Activated CD8-positive, alpha-beta memory T cell treated with anti-CD3 and anti-CD28 coated beads, Interleukin-2, amount 50 U/mL, for 1 hour (primary cell): ENCODE results near the gene GDI2.
"Not testable (repeated sequence)": the region's sequence is repeated elsewhere in the genome, so short reads cannot be mapped to it uniquely, and the experiment has no call there.

Experiments used
- DNase-seq: peaks from one replicate; pipeline ENCODE4 v3.0.0-alpha.2; 2020; ENCODE audit errors: extremely low read depth

The GDI2 gene

DNA sequence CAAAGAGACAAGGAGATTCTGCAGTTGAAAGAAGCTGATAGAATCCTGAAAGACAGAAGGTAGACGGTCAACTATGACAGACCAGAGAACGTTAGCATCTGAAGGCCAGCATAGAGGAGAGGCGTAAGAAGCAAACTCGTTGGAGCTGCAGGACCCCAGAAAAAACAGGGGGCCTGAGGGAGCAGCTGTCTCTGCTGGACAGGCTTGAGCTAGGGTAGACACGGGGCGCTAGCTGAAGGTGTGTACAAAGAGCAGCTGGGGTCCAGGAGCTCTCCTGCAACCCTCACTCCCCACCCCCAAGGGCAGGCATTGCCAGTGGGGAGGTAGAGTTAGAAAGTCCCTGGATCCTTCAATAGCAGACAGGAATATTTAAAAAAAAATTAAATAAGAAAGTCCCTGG, 14.6 kb upstream of the GDI2 start:
- no peak for DNase-seq

DNA sequence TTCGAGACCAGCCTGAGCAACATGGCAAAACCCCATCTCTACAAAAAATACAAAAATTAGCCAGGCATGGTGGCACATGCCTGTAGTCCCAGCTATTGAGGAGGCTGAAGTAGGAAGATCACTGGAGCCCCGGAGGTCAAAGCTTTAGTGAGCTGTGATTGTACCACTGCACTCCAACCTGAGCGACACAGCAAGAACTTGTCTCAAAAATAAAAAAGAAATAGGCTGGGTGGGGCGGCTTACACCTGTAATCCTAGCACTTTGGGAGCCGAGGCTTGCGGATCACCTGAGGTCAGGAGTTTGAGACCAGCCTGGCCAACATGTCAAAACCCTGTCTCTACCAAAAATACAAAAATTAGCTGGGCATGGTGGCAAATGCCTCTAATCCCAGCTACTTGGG, 13.3 kb upstream of the GDI2 start:
- DNase-seq: not testable (repeated sequence)

DNA sequence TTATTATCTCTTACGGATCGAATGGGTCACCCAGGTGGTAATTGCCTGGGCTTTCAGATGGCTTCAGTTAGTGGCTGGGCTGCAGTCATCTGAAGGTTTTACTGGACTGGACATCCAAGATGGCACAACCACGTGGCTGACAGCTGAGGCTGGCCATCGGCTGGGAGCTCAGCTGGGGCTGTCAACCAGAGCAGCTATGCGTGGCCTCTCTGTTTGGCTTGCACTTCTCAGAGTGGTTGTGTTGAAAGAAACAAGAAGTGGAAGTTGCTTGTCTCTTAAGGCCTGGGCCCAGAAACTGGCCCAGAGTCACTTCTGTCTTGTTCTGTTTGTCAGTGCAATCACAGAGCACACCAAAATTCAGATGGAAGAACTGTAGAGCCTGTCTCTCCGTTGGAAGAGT, 5.7 kb upstream of the GDI2 start:
- no peak for DNase-seq

DNA sequence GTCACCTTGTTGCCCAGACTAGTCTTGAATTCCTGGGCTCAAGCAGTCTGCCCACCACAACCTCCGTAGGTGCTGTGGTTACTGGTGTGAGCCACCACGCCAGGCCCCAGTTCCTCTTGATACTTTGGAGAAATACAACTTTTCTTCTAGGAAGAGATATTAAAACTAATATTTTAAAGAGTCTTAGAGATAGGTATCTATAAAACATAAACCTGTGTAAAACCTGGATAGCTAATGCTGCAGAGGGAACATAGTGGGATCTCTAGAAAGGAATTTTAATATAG, 4.8 kb upstream of the GDI2 start:
- DNase-seq: no peak

DNA sequence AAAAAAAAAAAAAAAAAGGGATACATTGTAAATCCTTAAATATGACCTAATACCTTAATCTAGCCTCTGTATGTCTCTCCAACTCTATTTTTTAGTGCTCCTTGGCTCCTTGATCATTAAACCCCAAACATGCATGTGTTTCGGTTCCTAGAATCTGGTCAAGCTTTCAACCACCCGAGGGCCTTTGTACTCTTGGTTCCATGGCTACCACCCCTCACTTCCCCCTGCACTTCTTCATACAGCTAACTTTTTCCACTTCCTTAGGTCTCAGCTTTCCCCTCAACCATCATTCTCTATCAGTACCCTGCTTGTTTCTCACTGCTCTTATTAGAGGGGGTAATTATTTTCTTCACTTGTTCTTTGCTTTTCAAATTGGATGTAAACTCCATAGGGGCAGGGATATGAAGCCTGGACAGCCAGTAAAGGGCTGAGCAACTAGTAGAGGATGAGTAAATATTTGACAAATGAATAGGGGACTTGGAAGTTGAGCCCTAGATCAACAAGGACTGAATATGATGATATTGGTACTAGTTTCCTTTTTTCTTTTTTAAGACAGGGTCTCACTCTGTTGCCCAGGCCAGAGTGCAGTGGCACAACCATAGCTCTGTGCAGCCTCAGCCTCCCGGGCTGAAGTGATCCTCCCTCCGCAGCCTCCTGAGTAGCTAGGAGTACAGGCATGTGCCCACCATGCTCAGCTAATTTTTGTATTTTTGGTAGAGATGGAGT, 4.3 kb upstream of the GDI2 start:
- no peak for DNase-seq

DNA sequence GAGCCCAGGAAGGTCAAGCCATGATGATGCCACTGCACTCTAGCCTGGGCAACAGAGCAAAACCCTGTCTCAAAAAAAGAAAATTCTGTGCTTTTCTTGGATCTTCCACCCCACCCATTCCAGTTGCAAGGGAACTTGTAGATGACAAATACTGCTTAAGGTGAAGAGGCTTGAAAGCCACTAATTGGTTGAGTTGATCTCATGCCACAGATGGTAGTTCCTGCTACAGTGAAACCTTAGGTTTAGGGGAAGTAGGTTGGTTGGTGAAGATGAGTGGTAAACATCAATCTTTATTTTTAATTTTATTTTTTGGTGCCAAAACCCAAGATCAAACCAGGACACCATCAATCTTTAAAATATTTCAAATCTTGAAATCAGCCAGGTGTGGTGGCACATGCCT, 2.9 kb upstream of the GDI2 start:
- DNase-seq: no peak

DNA sequence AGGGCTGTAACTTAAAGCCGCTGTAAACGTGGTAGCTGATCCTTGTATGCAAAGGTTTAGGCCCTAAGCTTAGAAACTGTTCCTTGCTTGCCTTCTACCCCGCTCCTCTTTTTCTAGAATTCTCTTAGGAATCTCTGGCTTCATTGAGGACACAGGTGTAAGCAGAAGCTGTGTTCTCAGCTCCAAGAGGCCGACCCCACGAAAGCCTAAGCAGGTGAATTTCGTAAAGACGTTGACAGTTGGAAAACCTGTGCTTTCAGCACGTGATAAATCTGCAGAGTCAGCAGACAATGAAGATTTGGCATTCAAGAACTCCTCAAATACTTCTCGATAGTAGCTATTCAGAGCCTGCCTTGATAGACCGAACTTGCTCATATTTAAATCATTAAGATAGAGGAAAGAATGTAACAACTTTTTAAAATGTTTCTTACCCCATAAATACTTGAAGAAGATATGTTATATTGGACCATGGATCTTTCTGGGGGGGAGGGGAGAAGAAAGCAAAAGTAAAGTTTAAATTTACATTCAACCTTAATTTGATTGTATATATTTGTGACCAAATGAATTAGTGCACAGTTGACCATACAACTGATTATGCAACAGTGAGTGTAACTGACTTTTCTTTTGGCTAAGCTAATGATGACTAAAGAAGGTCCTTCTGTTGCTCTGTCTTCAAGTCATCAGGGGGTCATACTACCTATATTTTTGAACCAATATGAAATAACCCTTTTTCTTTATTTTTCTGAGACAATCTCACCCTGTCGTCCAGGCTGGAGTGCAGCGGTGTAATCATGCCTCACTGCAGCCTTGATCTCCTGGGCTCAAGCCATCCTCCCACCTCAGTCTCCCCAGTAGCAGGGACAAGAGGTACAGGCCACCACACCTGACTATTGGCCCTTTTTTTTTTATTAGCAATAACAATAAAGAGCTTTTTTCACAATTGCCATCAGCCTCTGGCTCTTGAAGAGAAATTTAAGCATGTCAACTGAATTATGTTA, 1.2 kb upstream of the GDI2 start:
- no peak for DNase-seq

DNA sequence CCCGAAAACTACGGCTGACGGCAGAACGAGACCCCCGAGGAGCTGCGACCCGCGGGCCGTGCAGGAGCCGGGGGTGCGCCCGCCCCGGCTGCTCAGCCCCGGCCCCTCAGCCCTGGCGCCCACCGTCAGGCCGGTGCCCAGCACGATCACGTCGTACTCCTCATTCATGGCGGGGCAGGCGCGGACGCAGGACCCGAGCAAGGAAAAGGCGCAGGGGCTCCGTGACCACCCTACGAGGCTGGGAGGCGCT, 218 bp downstream of the GDI2 start:
- DNase-seq: no peak

DNA sequence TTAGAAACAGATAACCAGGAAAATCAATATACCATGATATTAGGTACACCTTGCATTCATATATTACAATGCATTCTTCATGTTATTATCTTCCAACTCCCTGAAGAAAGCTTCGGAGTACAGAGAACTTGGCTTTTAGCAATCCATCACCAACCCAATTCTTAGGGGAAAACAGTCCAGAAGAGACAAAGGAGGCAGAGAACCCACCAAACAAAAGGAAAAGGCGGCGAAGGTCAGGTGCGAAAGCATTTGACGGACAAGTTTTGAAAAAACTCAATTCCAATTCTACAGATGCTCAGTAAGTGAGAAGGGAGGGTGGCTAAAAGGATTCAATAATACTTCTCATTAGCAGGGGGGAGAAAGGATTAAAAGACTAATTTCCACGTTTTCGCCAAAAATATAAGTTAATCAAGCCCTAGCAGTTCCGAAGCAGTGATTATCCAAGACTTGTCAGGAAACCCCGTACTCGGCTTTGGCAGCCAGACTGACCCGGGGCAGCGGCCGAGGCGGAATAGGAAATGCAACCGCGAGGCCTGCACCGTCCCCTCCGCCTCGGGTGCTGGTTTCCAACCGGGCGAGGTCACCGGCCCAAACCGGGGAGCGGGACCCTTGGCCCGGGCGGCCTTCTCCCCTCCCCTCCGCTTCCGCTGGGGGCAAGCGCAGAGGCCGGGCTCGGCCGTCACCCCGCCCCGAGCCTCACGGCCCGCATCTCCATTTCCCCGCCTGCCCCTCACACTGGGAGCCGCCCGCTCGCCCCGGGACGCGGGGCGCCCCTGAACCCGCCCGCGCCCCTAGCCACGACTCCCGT, 747 bp downstream of the GDI2 start:
- no peak for DNase-seq

DNA sequence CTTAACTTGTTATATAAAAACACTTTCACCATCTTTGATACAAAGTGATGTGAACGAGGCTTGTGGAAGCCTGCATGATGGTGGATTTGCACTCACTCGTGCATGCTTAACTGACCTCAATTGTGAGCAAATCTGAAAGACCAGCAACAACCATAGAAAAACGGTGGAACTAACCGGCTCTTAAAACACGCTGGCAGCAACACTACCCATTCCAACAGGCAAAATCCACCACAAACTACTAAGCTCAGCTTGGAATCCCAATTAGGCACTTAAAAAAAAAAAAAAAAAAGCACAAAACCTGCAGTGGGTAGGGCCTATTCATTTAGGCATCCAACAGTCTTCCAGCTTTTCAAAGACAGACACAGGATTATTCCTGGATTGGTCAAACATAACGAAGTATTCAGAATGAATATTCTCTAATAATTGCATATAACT, 1.8 kb downstream of the GDI2 start:
- DNase-seq: no peak

DNA sequence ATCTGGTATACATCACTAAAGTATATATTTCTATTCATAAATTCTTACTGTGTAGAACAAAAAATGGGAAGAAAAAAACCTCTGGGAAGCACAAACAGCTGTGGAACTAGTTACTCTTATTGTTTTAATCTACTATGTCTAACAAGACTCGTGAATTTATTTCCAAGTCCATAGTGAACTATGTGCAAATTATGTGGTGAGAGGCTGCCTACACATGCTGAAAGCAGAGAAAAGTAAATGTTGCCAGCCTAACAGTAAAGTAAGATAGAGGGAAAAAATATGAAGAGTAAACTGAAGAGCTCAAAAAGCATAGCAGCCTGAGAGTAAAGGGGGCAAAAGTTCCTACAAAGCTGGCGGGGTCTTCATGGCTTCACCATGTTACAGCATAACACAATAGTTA, 3.0 kb downstream of the GDI2 start:
- DNase-seq: no peak

DNA sequence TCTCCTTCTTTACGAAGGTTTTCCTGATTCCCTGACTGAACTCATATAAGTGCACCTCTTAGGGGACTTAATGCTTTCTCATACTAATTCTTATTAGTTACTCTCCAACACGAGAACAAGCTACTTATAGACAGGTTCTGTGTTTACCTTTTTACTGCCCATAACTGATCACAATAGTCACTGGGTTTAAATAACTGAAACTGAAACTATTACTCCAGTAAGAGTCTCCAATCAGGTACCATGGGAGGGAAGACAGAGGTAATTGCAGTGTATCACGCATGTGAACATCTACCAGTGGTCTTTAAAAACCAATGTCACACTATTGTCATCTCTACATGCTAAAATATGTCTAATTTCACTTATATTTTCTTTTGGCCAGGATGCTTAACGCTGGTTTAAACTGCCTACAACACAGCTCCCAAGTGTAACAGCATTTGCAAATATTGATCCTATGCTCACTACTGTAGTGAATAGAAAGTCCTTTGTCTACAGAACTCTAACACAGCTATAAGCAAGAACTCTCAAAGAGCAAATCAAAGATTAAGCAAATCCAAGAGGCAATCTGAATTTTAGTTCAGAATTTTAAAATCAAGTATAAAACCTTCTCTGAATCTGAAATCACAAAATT, 3.6 kb downstream of the GDI2 start:
- no peak for DNase-seq

DNA sequence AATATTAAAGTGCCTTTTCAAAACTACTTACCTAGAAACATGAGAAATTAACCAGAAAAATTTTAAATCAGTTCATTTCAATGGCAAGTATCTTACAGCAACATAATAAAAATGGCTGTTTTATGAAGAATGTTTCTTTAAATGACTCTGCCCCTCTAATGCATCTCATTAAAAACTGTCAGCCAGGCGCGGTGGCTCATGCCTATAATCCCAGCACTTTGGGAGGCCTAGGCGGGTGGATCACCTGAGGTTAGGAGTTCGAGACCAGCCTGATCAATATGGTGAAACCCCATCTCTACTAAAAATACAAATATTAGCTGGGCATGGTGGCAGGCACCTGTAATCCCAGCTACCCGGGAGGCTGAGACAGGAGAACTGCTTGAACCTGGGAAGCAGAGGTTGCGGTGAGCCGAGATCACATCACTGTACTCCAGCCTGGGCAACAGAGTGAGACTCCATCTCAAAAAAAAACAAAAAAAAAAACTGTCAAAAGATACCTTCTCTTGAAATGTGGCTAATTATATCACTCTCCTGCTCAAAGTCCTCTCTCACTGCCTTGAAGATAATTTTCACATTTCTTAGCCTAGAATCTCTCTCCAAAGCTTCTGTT, 4.3 kb downstream of the GDI2 start:
- DNase-seq: not testable (repeated sequence)

DNA sequence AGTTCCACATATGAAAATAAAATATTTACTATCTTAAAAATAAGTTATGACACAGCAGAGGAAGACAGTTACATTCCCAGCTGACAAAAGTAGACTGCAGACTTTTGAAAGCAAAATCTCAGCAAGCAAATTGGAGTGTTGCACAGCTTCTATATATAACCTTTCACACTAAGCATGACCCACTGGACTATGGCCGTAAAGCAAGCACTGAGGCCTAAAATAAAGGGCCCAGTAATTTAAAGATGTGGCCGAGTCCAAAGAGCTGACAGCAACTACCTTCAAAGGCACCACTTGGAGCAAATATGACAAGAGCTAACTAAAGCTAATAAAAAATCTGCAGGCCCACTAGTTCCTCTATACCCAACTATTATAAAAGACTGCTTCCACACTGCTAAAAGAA, 6.5 kb downstream of the GDI2 start:
- no peak for DNase-seq

DNA sequence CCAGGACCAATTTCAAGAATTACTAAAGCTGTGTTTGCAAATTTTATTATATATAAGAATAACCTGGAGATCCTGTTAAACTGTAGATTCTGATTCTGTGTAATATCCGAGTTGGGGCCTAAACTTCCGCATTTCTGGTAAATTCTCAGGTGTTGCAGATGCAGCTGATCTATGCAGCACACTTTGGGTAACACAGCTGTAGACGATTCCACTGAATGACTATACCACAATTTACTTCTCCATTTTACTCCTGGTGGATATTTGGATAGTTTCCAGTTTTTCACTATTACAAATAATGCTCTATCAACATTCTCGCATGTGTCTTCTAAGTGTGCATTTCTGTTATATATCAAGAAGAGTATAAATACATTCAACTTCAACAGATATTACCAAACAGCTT, 7.5 kb downstream of the GDI2 start:
- no peak for DNase-seq

DNA sequence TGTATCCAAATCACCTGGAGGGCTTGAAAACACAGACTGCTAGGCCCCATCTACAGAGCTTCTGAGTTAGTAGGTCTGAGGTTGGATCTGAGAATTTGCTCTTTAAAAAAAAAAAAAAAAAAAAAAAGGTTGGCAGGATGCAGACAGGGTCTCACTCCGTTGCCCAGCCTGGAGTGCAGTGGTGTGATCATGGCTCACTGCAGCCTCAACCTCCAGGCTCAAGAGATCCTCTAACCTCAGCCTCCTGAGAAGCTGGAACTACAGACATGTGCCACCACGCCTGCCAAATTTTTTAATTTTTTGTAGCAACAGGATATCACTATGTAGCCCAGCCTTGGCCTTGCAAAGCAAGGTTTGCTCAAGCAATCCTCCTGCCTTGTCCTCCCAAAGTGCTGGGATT, 8.0 kb downstream of the GDI2 start:
- no peak for DNase-seq

DNA sequence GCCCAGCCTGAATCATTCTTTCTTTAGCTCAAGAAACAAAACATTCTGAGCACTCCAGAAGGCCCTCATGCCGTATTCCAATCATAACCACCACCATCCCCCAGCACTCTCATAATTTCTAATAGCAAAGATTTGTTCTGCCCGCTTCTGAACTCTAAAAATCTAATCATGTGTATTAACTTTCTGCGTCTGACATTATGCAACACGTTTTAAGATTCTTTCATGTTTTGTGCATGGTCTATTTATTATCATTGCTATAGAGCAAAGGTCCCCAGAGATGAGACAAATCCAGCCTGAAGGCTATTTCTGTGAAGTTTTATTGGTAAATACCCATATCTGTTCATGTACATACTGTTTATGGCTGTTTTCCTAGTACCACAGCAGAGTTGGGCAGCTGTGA, 8.8 kb downstream of the GDI2 start:
- no peak for DNase-seq

DNA sequence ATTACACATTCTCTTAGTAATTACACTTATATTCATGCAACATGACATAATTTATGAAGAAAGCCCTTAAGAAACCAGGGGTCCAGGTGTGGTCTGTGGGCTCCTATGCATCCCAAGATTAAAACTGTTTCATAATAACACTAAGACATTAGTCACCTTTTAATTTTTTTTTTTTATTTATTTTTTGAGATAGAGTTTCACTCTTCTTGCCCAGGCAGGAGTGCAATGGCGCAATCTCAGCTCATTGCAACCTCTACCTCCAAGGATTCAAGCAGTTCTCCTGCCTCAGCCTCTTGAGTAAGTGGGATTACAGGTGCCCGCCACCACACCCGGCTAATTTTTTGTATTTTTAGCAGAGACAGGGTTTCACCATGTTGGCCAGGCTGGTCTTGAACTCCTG, 12.5 kb downstream of the GDI2 start:
- no peak for DNase-seq

DNA sequence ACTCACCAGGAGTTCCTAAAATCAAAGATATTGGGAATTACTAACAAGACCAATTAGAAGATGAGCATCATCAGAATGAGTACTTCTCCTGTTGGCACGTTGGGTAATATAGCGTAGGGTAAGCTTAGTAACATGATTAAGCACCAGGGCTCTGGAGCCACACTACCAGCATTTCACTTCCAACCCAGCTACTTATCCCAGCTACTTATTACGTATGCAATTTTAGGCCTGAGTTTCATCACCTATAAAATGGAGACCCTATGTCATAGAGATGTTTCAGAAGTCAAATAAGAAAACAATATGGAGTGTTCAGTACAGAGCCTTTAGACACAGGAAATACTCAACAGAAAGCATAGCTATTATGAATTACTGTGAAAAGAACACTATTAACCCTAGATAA, 19.0 kb downstream of the GDI2 start:
- DNase-seq: no peak

DNA sequence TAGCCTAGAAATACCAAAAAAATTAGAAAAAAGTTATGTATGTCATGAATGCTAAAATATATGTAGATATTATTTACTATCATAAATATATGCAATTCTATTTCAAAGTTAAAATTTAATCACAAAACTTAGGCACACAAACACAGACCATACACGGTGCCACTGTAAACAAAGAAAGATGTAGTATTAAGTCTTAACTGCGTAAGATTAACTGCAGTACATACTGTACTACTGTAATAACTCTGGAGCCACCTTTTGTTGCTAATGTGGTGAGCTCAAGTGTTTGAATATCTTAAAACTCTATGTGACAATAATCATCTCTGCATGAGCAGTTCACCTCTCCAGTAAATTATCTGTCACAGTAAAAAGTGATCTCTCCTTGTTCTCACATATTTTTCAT, 23.6 kb downstream of the GDI2 start:
- DNase-seq: no peak

DNA sequence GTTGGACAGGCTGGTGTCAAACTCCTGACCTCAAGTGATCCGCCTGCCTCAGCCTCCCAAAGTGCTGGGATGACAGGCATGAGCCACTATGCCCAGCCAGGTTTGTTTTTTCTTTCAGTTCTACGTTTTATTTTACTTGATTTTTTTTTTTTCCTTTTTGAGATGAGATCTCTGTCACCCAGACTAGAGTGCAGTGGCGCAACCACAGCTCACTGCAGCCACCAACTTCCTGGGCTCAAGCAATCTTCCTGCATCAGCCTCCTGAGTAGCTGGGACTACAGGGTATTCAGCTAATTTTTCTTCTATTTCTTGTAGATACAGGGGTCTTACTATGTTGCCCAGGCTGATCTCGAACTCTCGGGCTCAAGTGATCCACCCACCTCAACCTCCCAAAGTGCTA, 24.3 kb downstream of the GDI2 start:
- DNase-seq: no peak

DNA sequence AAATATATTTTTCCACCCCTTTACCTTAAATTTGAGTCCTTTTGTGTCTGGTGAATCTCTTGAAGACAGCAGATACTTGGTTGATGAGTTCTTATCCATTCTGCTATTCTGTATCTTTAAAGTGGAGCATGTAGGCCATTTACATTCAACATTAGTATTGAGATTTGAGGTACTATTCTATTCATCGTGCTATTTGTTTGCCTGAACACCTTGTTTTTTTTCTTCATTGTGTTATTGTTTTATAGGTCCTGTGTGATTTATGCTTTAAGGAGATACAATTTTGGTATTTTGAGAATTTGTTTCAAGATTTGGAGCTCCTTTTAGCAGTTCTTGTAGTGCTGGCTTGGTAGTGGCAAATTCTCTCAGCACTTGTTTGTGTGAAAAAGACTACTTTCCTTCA, 29.9 kb downstream of the GDI2 start:
- no peak for DNase-seq
